H9 (cell line): ENCODE data around the gene OFD1. TPM values are rescaled to one million over a fixed set of nuclear protein-coding genes. Genes with fewer than 3 reads are reported as not detected.

Experiments used
- DNase-seq: peaks from one replicate; pipeline ENCODE4 v3.0.0-alpha.2; 2017
- H2AFZ ChIP-seq: one replicate; pipeline ENCODE4 v1.6.1; 2013; ENCODE audit warnings: mild to moderate bottlenecking, low read length, control low read depth, moderate library complexity
- H2AK5ac ChIP-seq: 2 replicates; pipeline ENCODE4 v1.6.1; 2013; ENCODE audit warnings: low read length, control low read depth, mixed read lengths; ENCODE audit not compliant: insufficient read length
- H2BK120ac ChIP-seq: one replicate; pipeline ENCODE4 v1.6.1; 2013; ENCODE audit warnings: low read depth, mild to moderate bottlenecking, low read length, control low read depth, inconsistent platforms; ENCODE audit not compliant: poor library complexity, severe bottlenecking
- H2BK12ac ChIP-seq: 2 replicates; pipeline ENCODE4 v1.6.1; 2013; ENCODE audit warnings: low read length, control low read depth, mixed read lengths, low read depth; ENCODE audit not compliant: insufficient read length
- H2BK15ac ChIP-seq: 2 replicates; pipeline ENCODE4 v1.6.1; 2013; ENCODE audit warnings: low read depth, low read length, control low read depth
- H2BK20ac ChIP-seq: one replicate; pipeline ENCODE4 v1.6.1; 2013; ENCODE audit warnings: low read depth, mild to moderate bottlenecking, low read length, control low read depth, inconsistent platforms; ENCODE audit not compliant: poor library complexity, severe bottlenecking
- H2BK5ac ChIP-seq: 2 replicates; pipeline ENCODE4 v1.6.1; 2013; ENCODE audit warnings: low read length, control low read depth, mixed read lengths; ENCODE audit not compliant: insufficient read length
- H3K14ac ChIP-seq: 2 replicates; pipeline ENCODE4 v1.6.1; 2013; ENCODE audit warnings: low read length, control low read depth; ENCODE audit not compliant: insufficient read depth
- H3K18ac ChIP-seq: 2 replicates; pipeline ENCODE4 v1.6.1; 2013; ENCODE audit warnings: low read depth, mild to moderate bottlenecking, mixed read lengths, low read length, control low read depth; ENCODE audit not compliant: insufficient read length
- H3K23ac ChIP-seq: 2 replicates; pipeline ENCODE4 v1.6.1; 2013; ENCODE audit warnings: low read length, control low read depth, mixed read lengths, low read depth; ENCODE audit not compliant: insufficient read length
- H3K23me2 ChIP-seq: 2 replicates; pipeline ENCODE4 v1.6.1; 2013; ENCODE audit warnings: low read depth, mild to moderate bottlenecking, mixed read lengths, low read length, control low read depth; ENCODE audit not compliant: insufficient read length, poor library complexity, severe bottlenecking
- H3K27ac ChIP-seq: 2 replicates; pipeline ENCODE4 v1.5.1; 2013; ENCODE audit warnings: low read length, control low read depth, mixed read lengths, low read depth; ENCODE audit not compliant: insufficient read length
- H3K27me3 ChIP-seq: 2 replicates; pipeline ENCODE4 v1.6.1; 2013; ENCODE audit warnings: low read length, control low read depth, inconsistent platforms; ENCODE audit not compliant: insufficient read depth
- H3K4ac ChIP-seq: 2 replicates; pipeline ENCODE4 v1.6.1; 2013; ENCODE audit warnings: low read depth, mild to moderate bottlenecking, control low read depth, inconsistent platforms, low read length, moderate library complexity
- H3K4me1 ChIP-seq: 2 replicates; pipeline ENCODE4 v1.6.1; 2013; ENCODE audit warnings: low read length, control low read depth, inconsistent platforms; ENCODE audit not compliant: insufficient read depth
- H3K4me2 ChIP-seq: 2 replicates; pipeline ENCODE4 v1.6.1; 2013; ENCODE audit warnings: low read length, control low read depth, mixed read lengths; ENCODE audit not compliant: insufficient read length, insufficient read depth
- H3K56ac ChIP-seq: 2 replicates; pipeline ENCODE4 v1.6.1; 2013; ENCODE audit warnings: low read depth, mild to moderate bottlenecking, mixed read lengths, low read length, control low read depth; ENCODE audit not compliant: insufficient read length
- H3K79me1 ChIP-seq: 2 replicates; pipeline ENCODE4 v1.6.1; 2013; ENCODE audit warnings: low read depth, mild to moderate bottlenecking, moderate library complexity, low read length, control low read depth, inconsistent platforms; ENCODE audit not compliant: insufficient read depth, poor library complexity, severe bottlenecking
- H3K79me2 ChIP-seq: 2 replicates; pipeline ENCODE4 v1.6.1; 2013; ENCODE audit warnings: low read length, control low read depth, inconsistent platforms; ENCODE audit not compliant: insufficient read depth
- H3K9ac ChIP-seq: 2 replicates; pipeline ENCODE4 v1.6.1; 2013; ENCODE audit warnings: low read length, control low read depth, mixed read lengths; ENCODE audit not compliant: insufficient read length; ENCODE audit errors: extremely low read depth
- H3K9me3 ChIP-seq: one replicate; pipeline ENCODE4 v1.6.1; 2013; ENCODE audit warnings: low read depth, low read length, inconsistent platforms; ENCODE audit not compliant: control insufficient read depth
- H3T11ph ChIP-seq: one replicate; pipeline ENCODE4 v1.6.1; 2013; ENCODE audit warnings: mild to moderate bottlenecking, low read length, control low read depth, inconsistent platforms
- H4K20me1 ChIP-seq: one replicate; pipeline ENCODE4 v1.6.1; 2013; ENCODE audit not compliant: control insufficient read depth, insufficient read length, insufficient read depth
- H4K5ac ChIP-seq: 2 replicates; pipeline ENCODE4 v1.6.1; 2013; ENCODE audit warnings: low read depth, mild to moderate bottlenecking, mixed read lengths, low read length, control low read depth; ENCODE audit not compliant: insufficient read length
- H4K8ac ChIP-seq: replicated peaks from 2 replicates; pipeline ENCODE4 v1.6.1; 2013; ENCODE audit warnings: low read length, control low read depth, mixed read lengths, low read depth; ENCODE audit not compliant: insufficient read length
- H4K91ac ChIP-seq: 2 replicates; pipeline ENCODE4 v1.6.1; 2013; ENCODE audit warnings: low read depth, mild to moderate bottlenecking, moderate library complexity, mixed read lengths, low read length, control low read depth; ENCODE audit not compliant: insufficient read length
- H3K27ac Mint-ChIP-seq, 3 experiments: 2 replicates in 2 of 3; 3 replicates in 1 of 3; pipeline ENCODE4 v1.8.0; 2020 to 2021; ENCODE audit warnings: mixed read lengths in 3 of 3, mild to moderate bottlenecking in 1 of 3, moderate library complexity in 1 of 3
- H3K27me3 Mint-ChIP-seq: 2 replicates; pipeline ENCODE4 v1.8.0; 2021; ENCODE audit warnings: low read depth, mild to moderate bottlenecking, moderate library complexity, mixed read lengths
- H3K36me3 Mint-ChIP-seq, 3 experiments: 2 replicates in 2 of 3; 3 replicates in 1 of 3; pipeline ENCODE4 v1.8.0; 2020 to 2021; ENCODE audit warnings: low read depth in 3 of 3, mixed read lengths in 3 of 3; ENCODE audit not compliant: insufficient read depth in 1 of 3
- H3K4me1 Mint-ChIP-seq, 2 experiments: 2 replicates each; pipeline ENCODE4 v1.8.0; 2020; ENCODE audit warnings: mixed read lengths in 2 of 2
- H3K4me3 Mint-ChIP-seq, 2 experiments: 2 replicates in 1 of 2; 3 replicates in 1 of 2; pipeline ENCODE4 v1.8.0; 2020 to 2021; ENCODE audit warnings: mild to moderate bottlenecking in 2 of 2, mixed read lengths in 2 of 2, moderate library complexity in 1 of 2
- H3K9me3 Mint-ChIP-seq, 2 experiments: 2 replicates in 1 of 2; 3 replicates in 1 of 2; pipeline ENCODE4 v1.8.0; 2020; ENCODE audit warnings: mild to moderate bottlenecking in 2 of 2, mixed read lengths in 2 of 2, moderate library complexity in 1 of 2
- CTCF ChIP-seq: fragments of 200-600 bp; sonication (generic); conservative IDR thresholded peaks from 3 replicates; pipeline ENCODE4 v1.8.0; 2021; ENCODE audit warnings: antibody characterized with exemption, mild to moderate bottlenecking
- WGBS: extraction: QIAGEN DNeasy Blood & Tissue Kit; methylation state at CpG from one replicate; pipeline ENCODE4 v1.1.7; 2013; ENCODE audit warnings: missing lambda C conversion rate, low lambda C conversion rate, mixed read lengths; ENCODE audit not compliant: insufficient read length; ENCODE audit errors: extremely low coverage; 5-methylcytosine and 5-hydroxymethylcytosine counted together
- total RNA-seq: library from RNA; stranded (reverse); gene quantifications from 2 replicates; pipeline ENCODE4 v1.2.1, GENCODE V29; 2021

The OFD1 gene
- total RNA-seq, 1 experiment from 2014 or later, result 36.0 TPM

DNA sequence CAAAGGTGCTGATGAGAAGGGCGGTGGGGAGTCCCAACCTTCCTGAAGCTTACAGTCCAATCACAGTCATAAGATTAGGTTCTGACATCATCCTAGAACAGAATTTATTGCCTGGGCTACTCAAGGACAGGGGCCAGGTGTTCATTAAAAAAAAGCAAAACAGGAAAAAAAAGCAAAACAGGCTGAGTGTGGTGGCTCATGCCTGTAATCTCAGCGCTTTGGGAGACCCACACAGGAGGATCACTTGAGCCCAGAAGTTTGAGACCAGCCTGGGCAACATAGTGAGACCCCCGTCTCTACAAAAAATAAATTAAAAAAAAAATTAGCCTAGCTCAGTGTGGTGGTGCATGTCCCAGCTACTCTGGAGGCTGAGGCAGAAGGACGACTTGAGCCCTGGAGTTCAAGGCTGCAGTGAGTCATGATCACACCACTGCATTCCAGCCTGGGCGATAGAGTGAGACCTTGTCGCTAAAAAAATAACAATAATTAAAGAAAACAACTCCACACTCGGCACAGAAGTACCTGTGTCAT is 42.6 kb upstream of the OFD1 start:
- H3K9me3 Mint-ChIP-seq, result peaks cover 20 to 43% of the 10 kb centered on the region in 2 experiments
- Histone ChIP-seq H4K8ac (no peak overlapping the region), H3K79me2 (peaks cover 39% of the 10 kb centered on the region; the same call in 1 of the 2 replicates), H3K4me1 (peaks cover 12% of the 10 kb centered on the region; the same call in 1 of the 2 replicates), H2AFZ (no peak overlapping the region), H4K20me1 (no peaks in the 10 kb centered on the region), H3K23ac (no peak overlapping the region), H2BK20ac (no peak overlapping the region), H4K91ac (no peak overlapping the region), H2BK5ac (no peak overlapping the region), H3K4me2 (no peak overlapping the region), H3K4ac (no peak overlapping the region), H3K27ac (no peak overlapping the region), H3K27me3 (no peaks in the 10 kb centered on the region; the same call in 1 of the 2 replicates), H2AK5ac (no peak overlapping the region), H4K5ac (no peak overlapping the region), H3T11ph (no peak overlapping the region), H2BK12ac (no peak overlapping the region), H3K79me1 (no peaks in the 10 kb centered on the region), H2BK15ac (no peak overlapping the region), H2BK120ac (no peak overlapping the region), H3K18ac (no peak overlapping the region), H3K56ac (no peak overlapping the region), H3K23me2 (peaks cover 6% of the 10 kb centered on the region), H3K14ac (no peak overlapping the region), H3K9ac (no peak overlapping the region), H3K9me3 (no peaks in the 10 kb centered on the region)
- TF ChIP-seq CTCF, result no peak
- no CpG with 5 or more reads among the region's 7 CpGs for WGBS
- no peak overlapping the region for H3K4me3 Mint-ChIP-seq
- peaks cover 0 to 4% (median 0%) of the 10 kb centered on the region in 3 experiments; a peak in 3 of 7 replicates for H3K36me3 Mint-ChIP-seq
- H3K27me3 Mint-ChIP-seq, result peaks cover 7% of the 10 kb centered on the region
- DNase-seq, result no peak
- H3K4me1 Mint-ChIP-seq, result peaks cover 26 to 32% of the 10 kb centered on the region in 2 experiments
- H3K27ac Mint-ChIP-seq, result peak overlapping the region in 2 of 3 experiments; percentile 11 to 62; a peak in 2 of 7 replicates
